AG10803 (cell line): ENCODE measurements around the gene TEX30.
"Not testable (repeated sequence)": the region's sequence is repeated elsewhere in the genome, so short reads cannot be mapped to it uniquely, and the experiment has no call there.

Experiments
- DNase-seq: peaks from one replicate; pipeline ENCODE4 v3.0.0; 2010; ENCODE audit warnings: low read depth
- H3K4me3 ChIP-seq: 2 replicates; pipeline ENCODE4 v1.5.1; 2011; ENCODE audit warnings: mild to moderate bottlenecking, low read length, control low read depth
- TF ChIP-seq, protein P1 (sequence below): conservative IDR thresholded peaks from 2 replicates; pipeline ENCODE4 v1.5.1; 2011; ENCODE audit warnings: mild to moderate bottlenecking, low read length, control low read depth, inconsistent platforms

The TEX30 gene

DNA sequence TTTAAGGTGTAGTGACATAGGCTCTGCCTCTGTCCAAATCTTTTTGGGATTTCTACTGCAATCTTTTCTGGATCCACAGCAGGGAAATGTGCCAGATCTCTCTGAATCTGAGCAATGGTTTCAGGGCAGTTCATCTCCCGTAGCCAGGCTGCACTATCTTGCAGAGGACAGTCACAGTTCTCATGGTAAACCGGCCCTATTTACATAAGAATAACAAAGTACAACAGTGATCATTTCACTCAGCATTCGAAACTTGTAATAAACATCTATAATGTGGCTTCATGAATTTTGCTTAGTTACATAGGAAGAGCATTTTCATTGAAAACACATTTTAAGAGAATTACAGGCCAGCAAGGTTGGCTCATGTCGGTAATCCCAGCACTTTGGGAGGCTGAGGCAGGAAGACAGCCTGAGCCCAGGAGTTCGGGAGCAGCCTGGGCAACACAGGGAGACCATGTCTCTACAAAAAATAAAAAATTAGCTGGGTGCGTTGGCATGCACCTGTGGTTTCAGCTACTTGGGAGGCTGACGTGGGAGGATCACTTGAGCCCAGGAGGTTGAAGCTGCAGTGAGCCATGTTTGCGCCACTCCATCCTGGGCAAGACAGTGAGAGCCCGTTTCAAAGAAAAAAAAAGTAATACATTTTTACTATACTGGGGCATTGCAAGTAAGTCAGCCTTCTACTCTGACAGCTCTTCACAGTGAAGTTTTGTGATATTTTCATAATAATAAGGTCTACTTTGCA is 20.2 kb upstream of the TEX30 start:
- no peak overlapping the region for H3K4me3 ChIP-seq
- TF ChIP-seq, protein P1, sequence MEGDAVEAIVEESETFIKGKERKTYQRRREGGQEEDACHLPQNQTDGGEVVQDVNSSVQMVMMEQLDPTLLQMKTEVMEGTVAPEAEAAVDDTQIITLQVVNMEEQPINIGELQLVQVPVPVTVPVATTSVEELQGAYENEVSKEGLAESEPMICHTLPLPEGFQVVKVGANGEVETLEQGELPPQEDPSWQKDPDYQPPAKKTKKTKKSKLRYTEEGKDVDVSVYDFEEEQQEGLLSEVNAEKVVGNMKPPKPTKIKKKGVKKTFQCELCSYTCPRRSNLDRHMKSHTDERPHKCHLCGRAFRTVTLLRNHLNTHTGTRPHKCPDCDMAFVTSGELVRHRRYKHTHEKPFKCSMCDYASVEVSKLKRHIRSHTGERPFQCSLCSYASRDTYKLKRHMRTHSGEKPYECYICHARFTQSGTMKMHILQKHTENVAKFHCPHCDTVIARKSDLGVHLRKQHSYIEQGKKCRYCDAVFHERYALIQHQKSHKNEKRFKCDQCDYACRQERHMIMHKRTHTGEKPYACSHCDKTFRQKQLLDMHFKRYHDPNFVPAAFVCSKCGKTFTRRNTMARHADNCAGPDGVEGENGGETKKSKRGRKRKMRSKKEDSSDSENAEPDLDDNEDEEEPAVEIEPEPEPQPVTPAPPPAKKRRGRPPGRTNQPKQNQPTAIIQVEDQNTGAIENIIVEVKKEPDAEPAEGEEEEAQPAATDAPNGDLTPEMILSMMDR: no peak

DNA sequence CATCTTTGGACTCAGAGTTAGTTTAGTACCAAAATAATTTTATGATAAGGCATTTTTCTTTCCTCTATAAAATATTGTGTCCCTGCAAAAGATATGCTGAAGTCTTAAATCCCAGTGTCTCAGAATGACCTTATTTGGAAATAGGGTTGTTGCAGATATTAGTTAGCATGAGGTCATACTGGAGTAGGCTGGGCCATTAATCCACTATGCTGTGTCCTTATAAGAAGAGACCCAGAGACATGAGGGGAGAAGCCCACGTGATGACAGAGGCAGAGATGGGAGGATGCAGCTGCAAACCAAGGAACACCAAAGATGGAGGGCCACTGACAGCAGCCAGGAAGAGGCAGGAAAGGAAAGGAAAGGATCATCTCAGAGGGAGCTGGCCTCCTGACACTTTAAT is 18.8 kb upstream of the TEX30 start:
- TF ChIP-seq, protein P1: no peak
- H3K4me3 ChIP-seq: no peak overlapping the region
- DNase-seq: no peak

More for the DNA sequence above, 20.2 kb upstream of the TEX30 start:
- no peak for DNase-seq

DNA sequence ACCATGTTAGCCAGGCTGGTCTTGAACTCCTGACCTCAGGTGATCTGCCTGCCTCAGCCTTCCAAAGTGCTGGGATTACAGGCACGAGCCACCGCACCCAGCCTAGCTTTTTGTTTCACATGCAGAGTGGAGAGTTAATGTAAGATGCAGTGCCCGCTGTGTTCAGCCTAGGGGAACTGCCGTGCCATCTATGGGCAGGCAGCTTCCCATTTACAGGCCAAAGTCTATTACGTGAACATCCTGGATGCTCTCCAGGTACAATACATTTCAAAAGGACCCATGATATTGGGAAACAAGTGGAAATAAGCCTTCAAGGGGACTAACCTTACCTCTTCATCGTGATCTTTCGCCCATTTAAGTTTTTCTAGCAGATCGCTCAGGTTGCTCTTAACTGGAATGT is 15.1 kb upstream of the TEX30 start:
- H3K4me3 ChIP-seq: no peak overlapping the region
- TF ChIP-seq, protein P1: no peak
- DNase-seq: no peak

DNA sequence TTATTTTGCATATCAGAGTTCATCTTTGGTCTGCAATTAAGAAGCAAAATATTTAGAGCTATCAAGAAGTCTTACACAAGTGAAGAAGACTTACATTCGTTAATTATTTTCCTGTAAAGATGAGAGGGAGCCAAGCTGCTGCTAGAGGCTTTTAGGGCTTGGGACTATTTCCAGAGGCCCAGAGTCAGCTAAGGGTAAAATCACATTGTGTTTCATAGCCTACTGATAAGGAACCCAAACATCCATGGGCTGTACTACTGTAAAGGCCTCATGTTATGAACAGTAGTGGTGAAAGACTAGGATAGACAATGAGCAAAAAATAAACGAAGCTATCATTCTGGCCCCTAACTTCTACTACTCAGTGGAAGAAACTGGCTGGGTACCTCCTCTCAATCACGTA is 10.9 kb upstream of the TEX30 start:
- DNase-seq: no peak
- TF ChIP-seq, protein P1: no peak
- H3K4me3 ChIP-seq: no peak overlapping the region

DNA sequence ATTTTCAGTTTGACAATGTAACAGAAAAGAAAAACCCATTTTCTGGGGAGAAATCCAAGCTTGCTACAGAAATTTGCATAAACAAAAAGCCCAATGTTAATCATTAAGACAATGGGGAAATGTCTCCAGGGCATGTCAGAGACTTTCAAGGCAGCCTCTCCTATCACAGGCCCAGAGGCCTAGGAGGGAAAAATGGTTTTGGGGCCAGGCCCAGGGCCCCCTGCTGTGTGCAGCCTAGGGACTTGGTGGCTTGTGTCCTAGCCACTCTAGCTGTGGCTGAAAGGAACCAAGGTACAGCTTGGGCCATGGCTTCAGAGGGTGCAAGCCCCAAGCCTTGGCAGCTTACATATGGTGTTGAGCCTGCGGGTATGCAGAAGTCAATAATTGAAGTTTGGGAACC is 8.0 kb upstream of the TEX30 start:
- no peak for DNase-seq
- H3K4me3 ChIP-seq: no peak overlapping the region
- TF ChIP-seq, protein P1: no peak

DNA sequence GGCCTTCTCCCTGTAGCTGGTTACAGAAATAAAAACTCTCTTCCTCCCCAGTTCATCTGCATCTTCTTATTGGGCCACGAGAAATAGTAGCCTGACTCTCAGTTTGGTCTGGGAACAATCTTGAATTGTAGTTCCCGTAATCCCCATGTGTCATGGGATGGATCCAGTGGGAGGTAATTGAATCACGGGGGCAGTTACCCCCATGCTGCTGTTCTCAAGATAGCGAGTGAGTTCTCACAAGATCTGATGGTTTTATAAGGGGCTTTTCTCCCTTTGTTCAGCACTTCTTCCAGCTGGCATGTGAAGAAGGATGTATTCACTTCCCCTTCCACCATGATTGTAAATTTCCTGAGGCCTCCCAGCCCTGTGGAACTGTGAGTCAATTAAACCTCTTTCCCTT is 7.1 kb upstream of the TEX30 start:
- not testable (repeated sequence) for DNase-seq, H3K4me3 ChIP-seq

DNA sequence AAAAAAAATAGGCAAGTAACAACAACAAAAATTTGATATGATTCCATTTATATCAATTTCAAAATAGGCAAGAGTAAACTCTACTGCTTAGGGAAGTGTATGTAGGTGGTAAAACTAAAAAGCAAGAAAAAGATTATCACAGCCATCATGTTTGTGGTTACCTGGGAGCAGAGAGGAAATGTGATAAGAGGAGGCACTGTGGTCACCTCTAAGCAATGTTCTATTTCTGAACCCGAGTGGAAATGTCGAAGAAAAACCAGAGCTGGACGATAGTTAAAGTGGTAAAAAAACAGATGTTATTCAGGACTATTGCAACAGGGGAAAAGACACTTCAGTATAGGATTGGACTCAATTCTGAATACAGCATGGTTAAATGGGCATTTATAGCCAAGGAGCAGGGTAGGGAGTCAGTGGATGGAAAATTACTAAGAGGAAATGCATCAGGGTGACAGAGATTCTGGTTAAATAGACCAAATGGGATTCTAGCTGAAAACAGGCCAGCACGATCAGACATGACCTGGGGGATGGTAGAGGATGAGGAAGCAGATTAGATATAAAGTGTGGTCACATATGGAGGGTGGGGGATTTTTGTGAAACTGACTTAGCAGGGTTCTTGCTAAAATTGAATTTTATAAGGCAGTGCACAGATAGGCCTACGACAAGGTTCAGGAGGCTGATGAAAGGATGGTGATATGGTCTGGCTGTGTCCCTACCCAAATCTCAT is 6.0 kb upstream of the TEX30 start:
- TF ChIP-seq, protein P1: no peak
- H3K4me3 ChIP-seq: no peak overlapping the region
- no peak for DNase-seq
